DOHH2 (cell line): Measurements from ENCODE around the gene ZFYVE19.

Experiments
- H3F3A ChIP-seq: fragments of 200-600 bp; sonication (generic), shearing (Covaris generic); 2 replicates; pipeline ENCODE4 v1.6.0; 2016; ENCODE audit warnings: antibody characterized with exemption, mild to moderate bottlenecking; ENCODE audit not compliant: control insufficient read depth, insufficient read depth
- H3K27ac ChIP-seq: fragments of 200-600 bp; sonication (generic); 2 replicates; pipeline ENCODE4 v1.5.1; 2014; ENCODE audit warnings: low read depth, mild to moderate bottlenecking, low read length, moderate library complexity
- H3K27me3 ChIP-seq: fragments of 200-600 bp; sonication (generic); 2 replicates; pipeline ENCODE4 v1.6.1; 2014; ENCODE audit warnings: mild to moderate bottlenecking, low read length, mixed read lengths; ENCODE audit not compliant: control insufficient read depth
- H3K36me3 ChIP-seq: fragments of 200-600 bp; sonication (generic); 2 replicates; pipeline ENCODE4 v1.6.1; 2014; ENCODE audit warnings: mild to moderate bottlenecking, low read length, moderate library complexity, mixed read lengths; ENCODE audit not compliant: control insufficient read depth
- H3K4me1 ChIP-seq: fragments of 200-600 bp; sonication (generic); 2 replicates; pipeline ENCODE4 v1.6.1; 2014; ENCODE audit warnings: mild to moderate bottlenecking, low read length, mixed read lengths; ENCODE audit not compliant: control insufficient read depth
- H3K4me2 ChIP-seq: fragments of 200-600 bp; sonication (generic); 2 replicates; pipeline ENCODE4 v1.6.0; 2014; ENCODE audit warnings: mild to moderate bottlenecking, low read length, moderate library complexity
- H3K4me3 ChIP-seq: fragments of 200-600 bp; sonication (generic); 2 replicates; pipeline ENCODE4 v1.5.1; 2014; ENCODE audit warnings: mild to moderate bottlenecking, low read length, mixed read lengths
- H3K79me2 ChIP-seq: fragments of 200-600 bp; sonication (generic); 2 replicates; pipeline ENCODE4 v1.6.1; 2014; ENCODE audit warnings: mild to moderate bottlenecking, low read length, mixed read lengths; ENCODE audit not compliant: control insufficient read depth
- H3K9me2 ChIP-seq: fragments of 200-600 bp; sonication (generic); replicated peaks from 2 replicates; pipeline ENCODE4 v1.6.1; 2014; ENCODE audit warnings: mild to moderate bottlenecking, low read length, mixed read lengths; ENCODE audit not compliant: control insufficient read depth
- H3K9me3 ChIP-seq: fragments of 200-600 bp; sonication (generic); 2 replicates; pipeline ENCODE4 v1.6.1; 2014; ENCODE audit warnings: antibody characterized with exemption, low read length, mixed read lengths; ENCODE audit not compliant: control insufficient read depth, insufficient read depth
- H4K20me1 ChIP-seq: fragments of 200-600 bp; sonication (generic); 2 replicates; pipeline ENCODE4 v1.6.0; 2014; ENCODE audit warnings: low read depth, mild to moderate bottlenecking, antibody characterized with exemption, low read length, moderate library complexity; ENCODE audit not compliant: control insufficient read depth, insufficient read depth
- CTCF ChIP-seq: fragments of 200-600 bp; sonication (generic); IDR thresholded peaks from one replicate; pipeline ENCODE4 v1.5.1; 2014; ENCODE audit warnings: antibody characterized with exemption, mild to moderate bottlenecking, low read depth, low read length; ENCODE audit not compliant: poor library complexity, severe bottlenecking
- EZH2phosphoT487 ChIP-seq: fragments of 200-600 bp; sonication (generic); IDR thresholded peaks from 2 replicates; pipeline ENCODE4 v1.6.1; 2017; ENCODE audit warnings: borderline replicate concordance, mild to moderate bottlenecking, antibody characterized with exemption, low read length, moderate library complexity, mixed read lengths

Gene ZFYVE19

DNA sequence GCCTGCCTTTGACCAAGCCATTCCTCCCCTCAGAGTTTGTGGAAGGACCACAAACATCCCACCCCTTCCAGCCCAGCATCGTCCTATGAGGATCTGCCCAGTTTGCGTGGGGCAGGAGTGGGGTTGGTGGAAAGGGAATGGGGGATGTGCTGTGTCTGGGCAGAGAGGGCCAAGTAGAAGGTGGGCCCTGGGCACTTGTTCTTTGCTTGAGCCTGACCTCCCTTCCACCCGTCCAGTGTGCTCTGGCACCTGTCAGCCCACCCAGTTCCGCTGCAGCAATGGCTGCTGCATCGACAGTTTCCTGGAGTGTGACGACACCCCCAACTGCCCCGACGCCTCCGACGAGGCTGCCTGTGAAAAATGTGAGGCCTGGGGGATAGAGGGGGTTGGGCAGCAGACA lies 47.3 kb downstream of the ZFYVE19 start:
- H3K9me3 ChIP-seq: no peaks in the 10 kb centered on the region
- no peaks in the 10 kb centered on the region for H4K20me1 ChIP-seq

DNA sequence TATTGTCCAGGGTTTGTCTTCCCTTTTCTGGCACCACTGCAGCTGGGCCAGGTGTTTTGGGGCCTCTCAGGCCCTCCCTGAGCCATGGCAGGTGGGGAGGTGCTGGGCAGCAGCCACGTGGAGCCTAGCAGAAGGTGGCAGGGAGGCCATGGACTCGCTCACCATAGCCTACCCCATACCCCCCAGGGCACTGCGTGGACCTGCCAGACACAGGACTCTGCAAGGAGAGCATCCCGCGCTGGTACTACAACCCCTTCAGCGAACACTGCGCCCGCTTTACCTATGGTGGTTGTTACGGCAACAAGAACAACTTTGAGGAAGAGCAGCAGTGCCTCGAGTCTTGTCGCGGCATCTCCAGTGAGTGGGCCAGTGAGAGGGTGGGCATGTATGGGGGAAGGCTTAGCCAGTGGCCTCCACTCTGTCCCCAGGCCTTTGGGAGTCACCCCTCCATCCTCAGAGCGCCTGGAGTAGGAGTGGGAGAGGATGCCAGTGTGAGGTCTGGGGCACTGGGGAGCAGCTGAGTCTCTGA lies 48.9 kb downstream of the ZFYVE19 start:
- H3K4me2 ChIP-seq: no peak overlapping the region
- H3K27ac ChIP-seq: no peak overlapping the region

More for the DNA sequence above, 47.3 kb downstream of the ZFYVE19 start:
- H3K9me2 ChIP-seq: no peaks in the 10 kb centered on the region
- TF ChIP-seq CTCF (no peak), EZH2phosphoT487 (no peak)
- no peaks in the 10 kb centered on the region for H3K36me3 ChIP-seq
- no peak overlapping the region for H3K27ac ChIP-seq
- no peaks in the 10 kb centered on the region for H3K79me2 ChIP-seq
- H3K4me2 ChIP-seq: no peak overlapping the region
- H3K4me1 ChIP-seq: peaks cover 4% of the 10 kb centered on the region
- no peak overlapping the region for H3K4me3 ChIP-seq
- H3F3A ChIP-seq: no peaks in the 10 kb centered on the region
- H3K27me3 ChIP-seq: no peaks in the 10 kb centered on the region

GRCh38 chr15:40856746-40857145 lies 49.9 kb downstream of the ZFYVE19 start:
- Histone ChIP-seq H3K4me1 (peaks cover 4% of the 10 kb centered on the region), H3K27ac (no peak overlapping the region), H4K20me1 (no peaks in the 10 kb centered on the region), H3K9me3 (no peaks in the 10 kb centered on the region), H3K4me3 (no peak overlapping the region), H3K36me3 (no peaks in the 10 kb centered on the region), H3K79me2 (no peaks in the 10 kb centered on the region), H3K4me2 (no peak overlapping the region), H3F3A (no peaks in the 10 kb centered on the region; the same call in 1 of the 2 replicates), H3K9me2 (no peaks in the 10 kb centered on the region), H3K27me3 (no peaks in the 10 kb centered on the region)
- no peak for TF ChIP-seq EZH2phosphoT487

More for the DNA sequence above, 48.9 kb downstream of the ZFYVE19 start:
- Histone ChIP-seq H4K20me1 (no peaks in the 10 kb centered on the region), H3K36me3 (no peaks in the 10 kb centered on the region), H3K79me2 (no peaks in the 10 kb centered on the region), H3K9me3 (no peaks in the 10 kb centered on the region), H3K4me3 (no peak overlapping the region), H3F3A (no peaks in the 10 kb centered on the region), H3K9me2 (no peaks in the 10 kb centered on the region), H3K4me1 (peaks cover 4% of the 10 kb centered on the region), H3K27me3 (no peaks in the 10 kb centered on the region)
- TF ChIP-seq EZH2phosphoT487 (no peak), CTCF (no peak)

GRCh38 chr15:40857601-40858341 lies 50.9 kb downstream of the ZFYVE19 start:
- Histone ChIP-seq H3K4me1 (peaks cover 4% of the 10 kb centered on the region), H3K36me3 (no peaks in the 10 kb centered on the region), H3K4me2 (no peak overlapping the region), H3K9me3 (no peaks in the 10 kb centered on the region), H3K9me2 (no peaks in the 10 kb centered on the region), H3K4me3 (no peak overlapping the region), H3K27me3 (no peaks in the 10 kb centered on the region), H3K27ac (no peak overlapping the region), H4K20me1 (no peaks in the 10 kb centered on the region), H3K79me2 (no peaks in the 10 kb centered on the region), H3F3A (no peaks in the 10 kb centered on the region; the same call in 1 of the 2 replicates)
- TF ChIP-seq EZH2phosphoT487 (no peak), CTCF (peak; percentile 92)
